NCI-H345 (cell line): ENCODE data around the gene WBP2.
"Not testable (repeated sequence)": the region's sequence is repeated elsewhere in the genome, so short reads cannot be mapped to it uniquely, and the experiment has no call there.

ENCODE experiments used
- DNase-seq: peaks from one replicate; lab custom pipeline; 2025; lab: John Stamatoyannopoulos, UW

The WBP2 gene

DNA sequence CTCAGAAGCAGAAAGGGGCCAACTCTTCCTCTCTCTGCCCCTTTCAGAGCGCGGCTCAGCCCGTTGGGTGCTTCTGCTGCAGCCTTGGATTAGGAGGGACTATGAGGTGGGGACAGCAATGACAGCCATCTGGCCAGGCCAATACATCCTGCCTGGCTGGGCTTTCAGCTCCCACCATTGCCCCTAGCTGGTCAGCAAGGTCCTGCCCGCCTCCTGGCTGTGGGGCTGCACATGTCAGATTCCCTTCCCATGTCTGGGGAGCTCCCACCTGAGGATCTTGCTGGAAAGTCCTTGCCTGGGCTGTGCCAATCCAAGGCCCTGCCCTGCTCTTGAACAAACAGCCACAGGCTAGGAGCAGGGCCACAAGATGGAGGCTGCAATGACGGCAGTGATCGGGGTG, 33.3 kb upstream of the WBP2 start:
- no peak for DNase-seq

GRCh38 chr17:75885860-75886259, 30.7 kb upstream of the WBP2 start:
- not testable (repeated sequence) for DNase-seq

GRCh38 chr17:75885431-75885830, 30.3 kb upstream of the WBP2 start:
- no peak for DNase-seq

DNA sequence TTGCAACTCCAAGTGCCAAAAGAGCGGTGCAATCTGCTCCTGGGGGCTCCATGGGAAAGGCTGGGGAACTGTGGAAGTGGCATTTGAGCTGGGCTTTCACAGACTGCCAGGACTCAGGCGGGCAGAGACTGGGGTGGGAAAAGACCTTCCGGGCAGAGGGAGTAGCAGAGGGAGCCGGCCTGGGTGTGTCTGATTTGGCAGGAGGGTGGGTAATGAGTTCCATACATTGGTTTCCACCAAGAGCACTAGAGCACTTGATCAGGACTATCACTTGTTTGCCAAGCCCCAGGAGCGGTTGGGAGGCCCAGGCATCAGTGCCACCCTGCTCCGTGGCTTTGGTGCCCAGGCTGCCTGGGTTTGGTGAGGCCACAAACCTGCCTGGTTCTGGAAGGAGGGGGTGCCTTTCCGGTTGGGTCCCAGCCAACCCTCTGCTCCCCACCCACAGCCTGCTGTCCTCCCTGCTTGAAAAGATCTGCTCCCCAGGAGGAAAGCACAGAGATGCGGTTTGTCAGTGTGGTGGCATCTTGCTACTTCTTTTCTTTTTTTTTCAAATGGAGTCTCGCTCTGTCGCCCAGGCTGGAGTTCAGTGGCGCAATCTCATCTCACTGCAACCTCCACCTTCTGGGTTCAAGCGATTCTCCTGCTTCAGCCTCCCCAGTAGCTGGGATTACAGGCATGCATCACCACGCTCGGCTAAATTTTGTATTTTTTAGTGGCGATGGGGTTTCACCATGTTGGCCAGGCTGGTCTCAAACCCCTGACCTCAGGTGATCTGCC, 26.7 kb upstream of the WBP2 start:
- DNase-seq, result no peak

DNA sequence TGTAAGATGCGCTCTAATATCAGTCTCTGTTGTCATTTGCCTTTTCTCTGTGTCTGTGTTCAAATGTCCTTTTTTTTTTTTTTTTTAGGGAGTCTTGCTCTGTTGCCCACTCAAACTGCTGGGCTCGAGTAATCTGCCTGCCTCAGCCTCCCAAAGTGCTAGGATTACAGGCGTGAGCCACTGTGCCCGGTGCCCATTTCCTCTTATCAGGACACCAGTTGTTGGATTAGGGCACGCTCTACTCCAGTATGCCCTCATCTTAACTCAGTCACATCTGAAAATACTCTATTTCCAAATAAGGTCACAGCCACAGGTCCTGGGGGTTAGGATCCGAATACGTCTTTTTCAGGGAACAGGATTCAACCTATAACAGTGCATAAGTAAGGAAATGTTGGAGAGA, 25.1 kb upstream of the WBP2 start:
- no peak for DNase-seq

DNA sequence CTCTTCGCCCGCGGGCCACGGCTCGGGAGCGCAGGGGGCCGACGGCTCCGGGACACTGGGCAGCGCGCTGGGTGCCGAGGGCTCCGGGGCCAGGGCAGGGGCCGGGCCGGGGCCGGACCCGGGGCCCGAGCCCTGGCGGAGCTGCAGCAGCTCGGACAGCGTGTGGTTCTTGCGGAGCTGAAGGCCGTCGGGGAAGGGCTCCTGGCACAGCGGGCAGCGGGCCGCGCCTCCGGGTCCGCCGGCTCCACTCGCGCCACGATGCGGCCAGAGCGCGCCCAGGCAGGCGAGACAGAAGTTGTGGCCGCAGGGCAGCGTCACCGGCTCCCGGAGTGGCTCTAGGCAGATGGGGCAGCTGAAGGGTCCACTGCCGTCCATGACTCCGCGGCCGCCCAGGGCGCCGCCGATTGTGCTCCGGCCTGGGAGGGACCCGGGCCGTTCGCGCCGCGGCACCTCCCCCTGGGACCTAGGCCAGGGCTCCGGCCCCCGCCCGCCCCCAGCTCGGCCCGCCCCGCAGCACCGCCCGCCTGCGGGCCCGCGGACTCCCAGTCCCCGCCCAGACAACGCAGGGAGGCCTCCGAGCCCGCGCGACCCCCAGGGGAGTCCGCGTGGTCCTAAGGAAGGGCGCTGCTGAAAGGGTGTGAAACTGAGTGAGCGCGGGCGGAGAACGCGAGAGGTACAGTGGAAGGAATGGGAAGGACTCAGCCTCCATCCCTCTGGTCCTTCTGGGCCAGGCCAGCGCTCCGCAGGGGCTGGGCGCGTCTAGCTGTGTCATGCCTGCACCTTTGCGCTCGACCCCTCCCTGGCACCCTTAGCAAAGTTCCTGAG, 23.3 kb upstream of the WBP2 start, which contains the start of gene TRIM47:
Gene TRIM47 (minus strand): TSS at position 408 of the 825 bp plus-strand sequence. CDS start 33 bp downstream, at position 375.
- DNase-seq, result no peak

DNA sequence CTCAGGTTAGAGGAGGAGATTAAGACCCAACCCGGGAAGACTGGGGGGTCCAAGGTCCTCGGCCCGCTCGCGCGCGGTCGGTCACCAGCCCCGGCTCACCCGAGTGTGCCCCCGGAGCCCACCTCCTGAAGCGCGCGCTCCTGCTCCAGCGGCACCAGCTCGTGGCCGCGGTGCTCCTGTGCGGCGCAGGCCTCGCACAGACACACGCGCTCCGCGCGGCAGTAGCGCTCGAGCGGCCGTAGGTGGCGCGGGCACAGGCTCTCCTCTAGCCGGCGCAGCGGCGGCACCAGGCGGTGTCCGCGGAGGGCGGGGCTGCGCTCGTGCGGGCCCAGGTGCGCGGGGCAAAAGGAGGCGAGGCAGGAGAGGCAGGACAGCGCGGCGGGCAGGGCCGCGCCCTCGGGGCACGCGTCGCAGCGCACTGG, 22.6 kb upstream of the WBP2 start:
- DNase-seq, result peak; percentile 66

- no peak for DNase-seq
Measured at GRCh38 chr17:75876938-75877751, 22.0 kb upstream of the WBP2 start.

DNA sequence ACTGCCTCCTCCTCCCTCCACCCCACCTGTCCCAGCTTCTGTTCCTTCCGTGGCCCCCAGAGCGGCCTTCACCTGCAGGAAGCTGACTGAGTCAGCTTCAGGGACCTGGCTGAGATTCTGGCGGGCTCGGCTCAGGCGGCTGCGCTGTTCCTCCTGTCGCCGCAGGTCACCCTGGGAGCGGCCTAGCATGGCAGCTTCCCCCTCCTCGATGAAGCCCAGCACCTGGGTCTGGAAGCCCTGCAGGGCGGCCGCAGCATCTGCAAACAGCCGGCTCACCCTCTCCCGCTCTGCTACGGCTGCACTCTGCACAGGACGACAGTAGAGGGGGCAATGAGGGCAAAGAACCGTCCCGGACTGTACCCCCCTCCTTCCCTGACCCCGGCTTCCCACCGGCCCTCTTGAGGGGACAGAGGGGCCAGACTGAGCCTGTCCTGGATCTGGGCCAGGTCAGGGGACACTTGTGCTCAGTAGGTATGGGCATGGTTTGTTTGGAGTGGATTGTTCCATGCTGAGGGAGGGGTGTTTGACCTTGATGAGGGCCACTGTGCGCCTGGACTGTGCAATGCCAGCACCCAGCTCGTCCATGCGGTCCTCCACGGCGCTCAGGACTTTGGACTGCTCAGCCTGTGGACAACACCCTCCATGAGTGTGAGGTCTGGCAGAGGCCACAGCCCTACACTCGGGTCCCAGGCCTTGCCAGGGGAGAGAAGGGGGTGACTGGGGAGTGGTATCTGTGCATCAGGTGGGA, 21.2 kb upstream of the WBP2 start:
- DNase-seq, result peak; percentile 62

DNA sequence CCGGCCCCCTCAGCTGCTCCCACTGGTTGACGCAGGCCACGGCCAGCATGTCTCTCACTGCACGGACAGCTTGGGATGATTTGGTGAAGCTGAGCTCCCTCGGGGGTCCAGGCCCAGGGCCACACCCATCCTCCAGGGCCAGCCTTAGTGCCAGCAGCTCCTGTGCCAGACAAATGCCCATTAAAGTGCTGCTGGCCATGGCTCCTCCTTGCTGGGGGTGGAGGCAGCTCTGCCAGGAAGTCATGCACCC, 20.7 kb upstream of the WBP2 start:
- DNase-seq, result no peak

- DNase-seq, result peak; percentile 56
Measured at GRCh38 chr17:75875182-75875939, 20.2 kb upstream of the WBP2 start.

DNA sequence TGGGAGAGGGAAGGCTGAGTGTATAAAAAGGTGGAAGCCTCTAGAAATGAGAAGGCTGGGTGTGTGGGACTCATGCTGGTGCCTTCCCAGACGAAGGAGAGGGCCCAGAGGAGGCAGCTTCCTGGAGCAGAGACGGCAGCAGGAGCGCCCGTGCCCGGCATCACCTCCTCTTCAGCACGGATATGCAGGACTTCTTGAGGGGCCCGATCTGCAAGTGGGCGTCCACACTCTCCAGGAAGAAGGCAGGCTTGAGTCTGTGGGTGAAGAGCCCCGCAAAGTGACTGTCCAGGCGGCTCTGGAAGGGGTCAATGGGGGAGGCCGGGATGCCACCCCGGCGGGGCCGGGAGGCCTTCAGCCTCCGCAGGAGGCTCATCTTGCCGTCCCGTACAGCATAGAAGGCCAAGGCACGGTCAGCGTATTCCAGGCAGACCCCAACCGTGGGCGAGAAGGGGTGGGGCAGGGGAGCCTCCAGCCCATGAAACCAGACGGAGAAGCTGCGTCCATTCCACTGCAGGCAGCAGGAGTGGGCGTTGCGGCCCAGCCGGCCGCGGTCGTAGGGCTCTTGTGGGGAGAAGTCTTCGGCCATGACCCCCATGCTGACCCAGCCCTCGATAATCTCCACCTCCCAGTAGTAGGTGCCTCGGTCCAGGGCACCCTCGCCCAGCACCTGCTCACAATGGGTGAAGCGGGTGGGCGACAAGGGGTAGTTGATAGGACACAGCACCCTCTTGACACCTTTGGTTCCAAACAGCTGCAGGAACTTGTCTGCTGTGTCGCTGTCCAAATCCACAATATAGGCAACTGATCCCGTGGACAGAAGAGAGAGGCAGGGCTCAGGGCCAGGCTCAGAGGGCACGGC, 19.4 kb upstream of the WBP2 start:
- no peak for DNase-seq

- no peak for DNase-seq
Measured at GRCh38 chr17:75873587-75874322, 18.6 kb upstream of the WBP2 start.

DNA sequence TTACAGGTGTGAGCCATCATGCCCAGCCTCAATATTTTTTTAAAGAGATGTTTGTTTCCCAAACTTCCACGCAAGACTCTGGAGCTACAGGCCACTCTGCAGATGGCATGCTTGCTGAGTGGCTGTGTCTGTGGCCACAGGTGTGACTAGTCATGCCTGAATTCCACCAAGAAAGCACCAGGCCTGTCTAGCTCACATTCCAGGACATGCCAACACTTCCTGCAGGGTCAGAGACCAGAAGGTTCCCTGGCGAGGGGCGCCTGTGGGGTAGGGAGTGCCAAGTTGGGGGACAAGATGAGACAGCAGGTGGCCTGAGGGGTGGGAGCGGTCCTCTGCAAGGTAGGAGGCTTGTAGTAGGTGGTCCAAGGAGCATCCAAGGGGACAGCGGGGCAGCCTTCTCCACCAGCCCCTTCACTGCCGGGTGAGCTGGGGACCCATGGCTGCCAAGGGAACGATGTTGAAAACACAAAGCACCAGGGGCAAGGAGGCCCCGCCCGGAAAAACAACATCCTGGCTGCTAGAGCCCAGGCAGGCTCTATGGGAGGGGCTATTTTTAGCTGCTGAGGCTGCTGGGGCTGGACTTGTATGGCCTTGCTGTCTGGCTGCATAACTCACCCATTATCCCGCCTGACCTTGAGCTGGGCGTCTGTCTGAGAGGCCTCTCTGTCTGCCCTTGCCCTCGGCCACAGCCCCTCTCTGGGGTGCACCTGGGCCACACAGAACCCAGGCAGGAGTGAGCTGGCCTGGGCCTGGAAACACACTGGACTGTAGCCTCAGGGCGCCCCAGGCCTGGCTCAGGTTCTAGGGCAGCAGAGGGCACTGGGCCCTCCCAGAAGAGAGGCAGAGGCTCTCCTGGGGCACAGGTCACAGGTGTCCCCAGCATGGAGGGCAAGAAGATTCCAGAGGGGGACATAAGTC, 17.6 kb upstream of the WBP2 start:
- peak; percentile 23 for DNase-seq

DNA sequence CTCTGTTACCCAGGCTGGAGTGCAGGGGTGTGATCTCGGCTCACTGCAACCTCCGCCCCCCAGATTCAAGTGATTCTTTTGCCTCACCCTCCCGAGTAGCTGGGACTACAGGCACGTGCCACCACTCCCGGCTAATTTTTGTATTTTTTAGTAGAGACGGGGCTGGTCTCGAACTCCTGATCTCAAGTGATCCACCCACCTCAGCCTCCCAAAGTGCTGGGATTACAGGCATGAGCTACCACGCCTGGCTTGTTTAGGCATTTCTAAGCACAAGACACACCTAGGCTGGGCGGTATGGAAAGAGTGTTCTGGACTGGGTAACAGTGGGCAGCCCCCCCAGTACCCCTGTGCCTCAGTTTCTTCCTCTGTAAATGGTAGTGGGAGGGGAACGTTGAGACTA, 15.1 kb upstream of the WBP2 start:
- DNase-seq, result not testable (repeated sequence)

DNA sequence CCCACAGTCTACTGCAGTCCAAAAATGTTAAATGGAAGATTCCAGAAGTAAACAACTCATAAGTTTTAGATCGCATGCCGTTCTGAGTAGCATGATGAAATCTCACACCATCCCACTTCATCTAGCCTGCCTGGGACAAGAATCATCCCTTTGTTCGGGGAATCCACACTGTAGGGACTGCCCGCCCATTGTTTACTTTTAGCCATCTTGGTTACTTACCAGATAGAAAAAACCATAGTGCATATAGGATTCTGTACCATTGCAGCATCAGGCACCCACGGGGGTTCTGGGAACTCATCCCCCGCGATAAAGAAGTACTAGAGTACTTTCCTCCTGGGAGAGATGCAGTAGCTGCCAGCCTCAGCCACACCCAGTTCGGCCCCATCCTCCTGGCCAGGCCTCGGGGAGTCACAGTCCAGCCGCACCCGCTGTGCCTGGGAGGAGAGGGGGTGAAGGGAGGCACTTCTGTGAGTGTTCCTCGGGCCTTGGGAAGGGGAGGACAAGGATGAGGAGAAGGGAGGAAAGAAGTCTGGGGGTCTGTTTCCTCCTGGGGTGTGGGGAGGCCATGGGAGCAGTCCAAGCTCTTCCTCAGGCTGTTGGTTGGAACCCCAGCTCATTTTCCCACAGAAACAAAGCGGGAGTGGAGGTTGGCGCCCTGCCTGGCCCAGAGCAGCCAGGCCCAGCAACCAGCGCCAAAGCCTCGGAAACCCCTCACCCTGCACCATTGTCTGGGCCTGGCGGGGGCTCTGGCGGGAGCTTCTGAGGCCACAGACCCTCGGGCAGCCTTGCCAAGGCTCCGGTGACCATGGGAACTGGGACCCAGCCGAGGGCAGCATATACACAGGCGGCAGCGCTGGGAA, 14.4 kb upstream of the WBP2 start:
- DNase-seq, result no peak

DNA sequence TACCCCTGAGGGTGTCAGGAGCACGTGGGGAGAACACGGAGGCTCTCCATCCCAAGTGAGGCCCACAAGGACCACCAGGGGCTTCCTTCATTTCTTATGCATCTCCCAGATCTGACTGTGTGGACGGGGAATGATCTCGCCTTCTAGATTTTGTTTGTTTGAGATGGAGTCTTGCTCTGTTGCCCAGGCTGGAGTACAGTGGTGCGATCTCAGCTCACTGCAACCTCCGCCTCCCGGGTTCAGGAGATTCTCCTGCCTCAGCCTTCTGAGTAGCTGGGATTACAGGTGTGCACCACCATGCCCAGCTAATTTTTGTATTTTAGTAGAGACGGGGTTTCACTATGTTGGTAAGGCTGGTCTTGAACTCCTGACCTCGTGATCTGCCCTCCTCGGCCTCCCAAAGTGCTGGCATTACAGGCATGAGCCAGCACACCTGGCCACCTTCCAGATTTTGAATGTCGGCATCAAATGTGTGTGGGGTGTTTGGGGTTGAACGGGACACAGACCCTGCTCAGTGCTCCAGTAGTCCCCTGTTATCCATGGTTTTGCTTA, 13.7 kb upstream of the WBP2 start:
- not testable (repeated sequence) for DNase-seq
